Prostate gland (tissue), 2 donors: Measurements from ENCODE around the gene DYRK2.

Experiments used
- POLR2A ChIP-seq: fragments of 450-650 bp; IDR thresholded peaks from one replicate; pipeline ENCODE4 v1.6.1; 2016; ENCODE audit warnings: antibody characterized with exemption, mild to moderate bottlenecking
- TF ChIP-seq, protein P1 (sequence below), 4 experiments: fragments of 200-600 bp in 2 of 4; fragments of 450-650 bp in 2 of 4; sonication (generic) in 2 of 4; IDR thresholded peaks; 1 replicate in 3 of 4; 2 replicates in 1 of 4; pipeline ENCODE4 v1.5.1; 2016 to 2019; ENCODE audit warnings: antibody characterized with exemption in 4 of 4, mild to moderate bottlenecking in 2 of 4, moderate library complexity in 2 of 4

DNA sequence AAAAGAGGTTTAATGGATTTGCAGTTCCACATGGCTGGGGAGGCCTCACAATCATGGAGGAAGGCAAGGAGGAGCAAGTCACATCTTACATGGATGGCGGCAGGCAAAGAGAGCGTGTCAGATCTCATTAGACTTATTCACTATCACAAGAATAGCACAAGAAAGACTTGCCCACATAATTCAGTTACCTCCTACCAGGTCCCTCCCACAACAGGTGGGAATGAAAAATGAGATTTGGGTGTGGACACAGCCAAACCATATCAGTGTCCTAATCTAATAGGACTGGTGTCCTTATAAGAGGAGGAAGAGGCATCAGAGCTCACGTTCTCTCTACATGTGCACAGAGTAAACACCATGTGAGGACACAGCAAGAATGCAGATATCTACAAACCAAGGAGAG lies 25.9 kb downstream of the DYRK2 start:
- TF ChIP-seq POLR2A = no peak
- TF ChIP-seq, protein P1, sequence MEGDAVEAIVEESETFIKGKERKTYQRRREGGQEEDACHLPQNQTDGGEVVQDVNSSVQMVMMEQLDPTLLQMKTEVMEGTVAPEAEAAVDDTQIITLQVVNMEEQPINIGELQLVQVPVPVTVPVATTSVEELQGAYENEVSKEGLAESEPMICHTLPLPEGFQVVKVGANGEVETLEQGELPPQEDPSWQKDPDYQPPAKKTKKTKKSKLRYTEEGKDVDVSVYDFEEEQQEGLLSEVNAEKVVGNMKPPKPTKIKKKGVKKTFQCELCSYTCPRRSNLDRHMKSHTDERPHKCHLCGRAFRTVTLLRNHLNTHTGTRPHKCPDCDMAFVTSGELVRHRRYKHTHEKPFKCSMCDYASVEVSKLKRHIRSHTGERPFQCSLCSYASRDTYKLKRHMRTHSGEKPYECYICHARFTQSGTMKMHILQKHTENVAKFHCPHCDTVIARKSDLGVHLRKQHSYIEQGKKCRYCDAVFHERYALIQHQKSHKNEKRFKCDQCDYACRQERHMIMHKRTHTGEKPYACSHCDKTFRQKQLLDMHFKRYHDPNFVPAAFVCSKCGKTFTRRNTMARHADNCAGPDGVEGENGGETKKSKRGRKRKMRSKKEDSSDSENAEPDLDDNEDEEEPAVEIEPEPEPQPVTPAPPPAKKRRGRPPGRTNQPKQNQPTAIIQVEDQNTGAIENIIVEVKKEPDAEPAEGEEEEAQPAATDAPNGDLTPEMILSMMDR (IDR thresholded peaks at IDR 0.05) = no peak
